Embryonic facial prominence (tissue), 1 donor: ENCODE measurements around the gene ZBTB1.
A peak's percentile ranks its signal among the peaks of the same experiment; 100 is the strongest.
"Not testable (repeated sequence)": the region's sequence is repeated elsewhere in the genome, so short reads cannot be mapped to it uniquely, and the experiment has no call there.

Source experiments
- DNase-seq: peaks from one replicate; pipeline ENCODE4 v3.0.0-alpha.2; 2016; ENCODE audit errors: extremely low spot score

Gene ZBTB1

GRCh38 chr14:64496764-64497163 lies 7.8 kb upstream of the ZBTB1 start:
- DNase-seq: no peak

GRCh38 chr14:64500088-64500487 lies 4.5 kb upstream of the ZBTB1 start:
- DNase-seq: no peak

GRCh38 chr14:64501411-64502171 lies 3.0 kb upstream of the ZBTB1 start:
- DNase-seq: no peak

- DNase-seq: no peak
Observed at GRCh38 chr14:64502456-64502855, 2.1 kb upstream of the ZBTB1 start.

- no peak for DNase-seq
Observed at GRCh38 chr14:64502887-64503433, 1.6 kb upstream of the ZBTB1 start.

GRCh38 chr14:64503434-64504309 lies 898 bp upstream of the ZBTB1 start, which contains the start of gene ZBTB25:
ZBTB25 (minus strand) TSS chr14:64503838; CDS start chr14:64490533, 13,305 bp downstream.
- peak; percentile 89 for DNase-seq

- peak; percentile 85 for DNase-seq
Observed at GRCh38 chr14:64504897-64505794, 576 bp downstream of the ZBTB1 start.

- DNase-seq: no peak
Observed at GRCh38 chr14:64506721-64507120, 2.2 kb downstream of the ZBTB1 start.

GRCh38 chr14:64507376-64508156 lies 3.0 kb downstream of the ZBTB1 start:
- no peak for DNase-seq

GRCh38 chr14:64508215-64508776 lies 3.7 kb downstream of the ZBTB1 start:
- DNase-seq: no peak

GRCh38 chr14:64509036-64509435 lies 4.5 kb downstream of the ZBTB1 start:
- no peak for DNase-seq

- DNase-seq: no peak
Observed at GRCh38 chr14:64510825-64511671, 6.5 kb downstream of the ZBTB1 start.

- DNase-seq: no peak
Observed at GRCh38 chr14:64513271-64513670, 8.7 kb downstream of the ZBTB1 start.

GRCh38 chr14:64515053-64515452 lies 10.5 kb downstream of the ZBTB1 start:
- no peak for DNase-seq

GRCh38 chr14:64516969-64517368 lies 12.4 kb downstream of the ZBTB1 start:
- no peak for DNase-seq

- not testable (repeated sequence) for DNase-seq
Observed at GRCh38 chr14:64517667-64518066, 13.1 kb downstream of the ZBTB1 start.

- DNase-seq: no peak
Observed at GRCh38 chr14:64518229-64518628, 13.7 kb downstream of the ZBTB1 start.

- DNase-seq: no peak
Observed at GRCh38 chr14:64520699-64521098, 16.1 kb downstream of the ZBTB1 start.

- no peak for DNase-seq
Observed at GRCh38 chr14:64522591-64523355, 18.2 kb downstream of the ZBTB1 start.
